Subcutaneous abdominal adipose tissue (tissue), 5 donors: ENCODE data around the gene STAG3.
A peak's percentile ranks its signal among the peaks of the same experiment; 100 is the strongest.
"Not testable (repeated sequence)": the region's sequence is repeated elsewhere in the genome, so short reads cannot be mapped to it uniquely, and the experiment has no call there.

Source experiments
- H3K27ac ChIP-seq: one replicate; pipeline ENCODE4 v1.7.0; 2013; ENCODE audit warnings: low read depth, mild to moderate bottlenecking, inconsistent platforms, low read length, moderate library complexity
- H3K27me3 ChIP-seq, 5 donors: one replicate each; pipeline ENCODE4 v1.7.0; 2013; ENCODE audit warnings: low read length in 5 of 5, inconsistent platforms in 1 of 5; ENCODE audit not compliant: control insufficient read depth in 5 of 5, insufficient read depth in 4 of 5
- H3K36me3 ChIP-seq, 5 donors: one replicate each; pipeline ENCODE4 v1.7.0; 2013; ENCODE audit warnings: low read length in 5 of 5; ENCODE audit not compliant: control insufficient read depth in 5 of 5, insufficient read depth in 5 of 5
- H3K4me1 ChIP-seq, 5 donors: one replicate each; pipeline ENCODE4 v1.7.0; 2013; ENCODE audit warnings: low read length in 5 of 5, mild to moderate bottlenecking in 3 of 5, moderate library complexity in 1 of 5; ENCODE audit not compliant: control insufficient read depth in 5 of 5, insufficient read depth in 5 of 5
- H3K4me3 ChIP-seq, 5 donors: one replicate each; pipeline ENCODE4 v1.7.0; 2013; ENCODE audit warnings: low read length in 5 of 5, low read depth in 1 of 5
- H3K9ac ChIP-seq, 5 donors: one replicate each; pipeline ENCODE4 v1.7.0; 2013; ENCODE audit warnings: low read length in 5 of 5, mild to moderate bottlenecking in 4 of 5, moderate library complexity in 3 of 5
- H3K9me3 ChIP-seq, 5 donors: one replicate each; pipeline ENCODE4 v1.7.0; 2013; ENCODE audit warnings: low read length in 5 of 5; ENCODE audit not compliant: control insufficient read depth in 5 of 5
- donor health status: healthy.
- donor health status: healthy.
- donor health status: healthy.
- donor health status: healthy.
- donor health status: healthy.

The STAG3 gene

DNA sequence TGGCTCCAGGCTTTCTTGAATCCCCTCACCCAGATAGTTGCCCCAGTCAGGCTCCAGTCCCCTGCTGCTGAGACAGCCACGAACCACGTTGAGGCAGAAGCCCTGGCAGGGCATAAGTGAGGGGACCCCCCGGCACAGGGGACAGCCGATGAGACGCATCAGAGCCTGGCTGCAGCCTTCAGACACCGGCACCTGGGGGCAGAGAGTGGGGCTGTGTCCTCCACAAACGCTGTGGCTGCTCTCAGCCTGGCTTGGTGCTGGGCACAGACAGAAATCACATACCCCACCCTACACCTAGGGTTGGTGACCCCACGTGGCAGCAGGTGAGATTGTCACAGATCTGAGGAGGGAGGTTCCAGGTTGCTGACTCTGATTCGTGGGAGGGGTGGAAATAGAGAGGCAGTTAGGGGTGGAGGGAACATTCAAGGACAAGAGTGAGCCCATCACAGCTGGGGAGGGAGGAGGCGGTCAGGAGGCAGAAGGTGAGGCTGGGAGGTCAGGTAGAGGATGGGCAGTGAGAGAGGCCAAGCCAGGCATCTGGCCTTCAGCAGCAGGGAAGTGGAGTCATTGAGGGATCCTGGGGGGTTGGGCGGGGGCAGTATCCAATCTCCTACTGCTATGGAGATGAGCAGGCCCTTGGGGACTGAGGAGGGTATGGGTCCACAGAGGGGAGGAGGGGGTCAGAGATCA lies 3.8 kb upstream of the STAG3 start:
- no peaks in the 10 kb centered on the region for H3K36me3 ChIP-seq
- H3K4me1 ChIP-seq, result peaks cover 0 to 21% (median 12%) of the 10 kb centered on the region in 5 donors
- no peak overlapping the region for H3K9ac ChIP-seq
- no peak overlapping the region for H3K4me3 ChIP-seq
- H3K27ac ChIP-seq, result no peak overlapping the region
- no peaks in the 10 kb centered on the region for H3K9me3 ChIP-seq
- peaks cover 0 to 21% (median 17%) of the 10 kb centered on the region in 5 donors for H3K27me3 ChIP-seq

DNA sequence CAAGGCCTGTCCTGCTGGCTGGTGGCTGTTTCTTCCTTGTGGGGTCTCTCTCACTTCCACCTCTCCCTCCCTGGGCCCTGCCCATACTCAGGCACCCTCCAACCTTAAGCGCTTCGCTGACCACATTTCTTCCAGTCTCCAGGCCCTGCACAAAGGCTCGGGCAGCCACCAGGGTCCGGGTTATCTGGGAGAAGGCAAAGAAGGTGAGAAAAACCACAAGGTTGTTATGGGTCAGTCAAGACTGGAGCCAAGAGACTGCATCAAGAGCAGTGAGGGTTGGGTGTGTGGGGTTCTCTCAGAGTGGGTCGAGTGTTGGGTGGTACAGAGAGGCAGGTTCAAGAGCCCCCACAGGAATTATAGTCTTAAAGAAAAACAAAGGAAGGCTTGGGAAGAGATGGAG lies 3.1 kb upstream of the STAG3 start:
- H3K36me3 ChIP-seq, result no peaks in the 10 kb centered on the region
- peaks cover 0 to 21% (median 17%) of the 10 kb centered on the region in 5 donors for H3K27me3 ChIP-seq
- peaks cover 0 to 21% (median 12%) of the 10 kb centered on the region in 5 donors for H3K4me1 ChIP-seq
- H3K9me3 ChIP-seq, result no peaks in the 10 kb centered on the region
- H3K27ac ChIP-seq, result no peak overlapping the region
- no peak overlapping the region for H3K9ac ChIP-seq
- no peak overlapping the region for H3K4me3 ChIP-seq

DNA sequence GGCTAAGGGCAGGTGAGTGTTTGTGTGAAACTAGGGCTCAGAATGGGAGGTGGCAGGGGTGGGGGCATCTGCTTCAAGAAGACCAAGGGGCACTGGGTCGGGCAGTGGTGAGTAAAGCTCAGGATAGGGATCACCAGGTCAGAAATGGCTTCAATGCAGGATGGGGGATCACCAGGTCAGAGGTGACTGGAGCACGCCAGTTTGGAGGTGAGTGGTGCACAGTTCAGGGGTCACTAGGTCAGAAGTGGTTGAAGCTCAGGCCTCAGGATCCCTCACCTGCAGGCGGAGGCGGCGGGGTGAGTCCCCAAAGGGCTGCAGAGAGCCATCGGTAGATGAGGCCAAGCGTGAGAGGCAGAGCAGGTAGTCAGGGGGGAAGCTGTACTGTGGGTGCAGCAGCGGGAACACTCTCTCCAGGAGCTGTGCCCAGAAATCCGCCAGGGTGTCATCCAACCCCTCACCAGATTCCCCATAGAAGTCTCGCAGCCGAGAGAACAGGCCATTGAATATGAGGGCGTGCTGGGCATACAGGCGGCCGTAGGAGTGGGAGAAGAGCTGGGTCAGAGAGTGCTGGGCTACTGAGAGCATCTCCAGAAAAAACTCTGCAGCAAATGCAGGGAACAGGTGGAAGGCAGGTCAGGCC lies 2.3 kb upstream of the STAG3 start:
- Histone ChIP-seq H3K36me3 (no peaks in the 10 kb centered on the region), H3K27me3 (peaks cover 0 to 17% (median 13%) of the 10 kb centered on the region in 5 donors), H3K4me3 (no peak overlapping the region), H3K4me1 (peaks cover 0 to 21% (median 12%) of the 10 kb centered on the region in 5 donors), H3K9ac (no peak overlapping the region), H3K9me3 (no peaks in the 10 kb centered on the region), H3K27ac (no peak overlapping the region)

DNA sequence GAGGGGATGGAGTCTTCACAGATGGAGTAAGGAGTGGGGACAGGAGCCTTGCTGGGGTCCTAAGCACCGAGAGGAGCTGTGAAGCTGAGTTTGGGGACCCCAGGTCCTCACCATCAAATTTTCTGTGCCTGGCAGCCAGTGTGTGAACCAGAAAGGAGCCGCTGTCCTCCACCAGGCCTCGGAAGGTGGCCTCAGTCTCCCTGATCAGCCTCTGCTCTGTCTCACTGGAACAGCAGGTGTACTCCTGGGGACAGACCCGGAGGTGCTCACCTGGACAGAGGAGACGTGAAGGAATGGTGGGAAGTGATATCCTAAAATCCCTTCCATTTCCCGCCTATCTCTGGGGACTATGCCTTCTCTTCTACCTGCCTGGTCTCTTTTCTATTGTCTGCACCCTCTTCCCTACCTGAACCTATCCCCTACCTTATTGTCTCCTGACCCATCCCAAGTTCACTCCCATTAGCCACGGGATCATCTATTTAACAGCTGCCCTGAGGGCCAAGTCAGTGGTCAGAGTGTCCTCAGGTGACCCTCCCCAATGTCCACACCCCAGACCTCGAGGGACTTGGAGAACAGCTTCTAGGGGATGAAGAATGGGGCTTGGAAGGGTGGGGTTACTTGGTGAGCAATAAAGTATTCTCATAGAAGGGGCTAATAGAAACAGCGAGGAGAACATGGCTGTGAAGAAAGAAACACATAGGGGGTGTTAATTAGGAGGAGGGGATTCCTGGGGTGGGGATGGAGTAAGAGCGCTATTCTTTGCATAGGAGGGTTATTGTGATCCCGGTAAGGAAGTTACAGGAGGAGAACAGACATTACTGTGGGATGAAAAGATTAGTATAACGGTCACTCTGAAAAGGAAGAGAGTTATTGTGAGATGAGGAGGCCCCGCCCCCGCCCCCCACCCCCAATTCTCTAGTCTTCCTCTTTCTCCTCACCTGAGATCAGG lies 1.3 kb upstream of the STAG3 start:
- Histone ChIP-seq H3K36me3 (no peaks in the 10 kb centered on the region), H3K9me3 (no peaks in the 10 kb centered on the region), H3K9ac (peak overlapping the region in 1 of 5 donors; percentile 66), H3K27ac (no peak overlapping the region), H3K4me3 (peak overlapping the region in 4 of 5 donors; percentile 62 to 68 (median 64)), H3K27me3 (peaks cover 0 to 13% (median 11%) of the 10 kb centered on the region in 5 donors), H3K4me1 (peaks cover 2 to 16% (median 12%) of the 10 kb centered on the region in 5 donors)

DNA sequence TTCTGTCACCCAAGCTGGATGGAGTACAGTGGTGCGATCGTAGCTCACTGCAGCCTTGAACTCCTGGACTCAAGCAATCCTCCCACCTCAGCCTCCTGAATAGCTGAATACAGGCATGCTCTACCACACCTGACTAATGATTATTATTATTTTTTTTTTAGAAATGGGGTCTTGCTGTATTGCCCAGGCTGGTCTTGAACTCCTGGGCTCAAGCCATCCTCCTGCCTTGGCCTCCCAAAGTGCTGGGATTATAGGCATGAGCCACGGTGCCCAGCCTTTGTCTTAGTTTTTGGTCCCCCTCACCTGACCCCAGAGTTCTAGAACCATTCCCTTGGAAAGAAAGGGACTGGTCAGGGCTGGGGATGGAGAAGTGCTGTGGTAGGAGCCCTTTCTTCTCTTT lies 2.4 kb downstream of the STAG3 start:
- not testable (repeated sequence) for H3K27ac ChIP-seq, H3K4me3 ChIP-seq, H3K9ac ChIP-seq, H3K27me3 ChIP-seq, H3K36me3 ChIP-seq, H3K9me3 ChIP-seq
- H3K4me1 ChIP-seq, result peaks cover 2 to 14% (median 12%) of the 10 kb centered on the region in 5 donors

DNA sequence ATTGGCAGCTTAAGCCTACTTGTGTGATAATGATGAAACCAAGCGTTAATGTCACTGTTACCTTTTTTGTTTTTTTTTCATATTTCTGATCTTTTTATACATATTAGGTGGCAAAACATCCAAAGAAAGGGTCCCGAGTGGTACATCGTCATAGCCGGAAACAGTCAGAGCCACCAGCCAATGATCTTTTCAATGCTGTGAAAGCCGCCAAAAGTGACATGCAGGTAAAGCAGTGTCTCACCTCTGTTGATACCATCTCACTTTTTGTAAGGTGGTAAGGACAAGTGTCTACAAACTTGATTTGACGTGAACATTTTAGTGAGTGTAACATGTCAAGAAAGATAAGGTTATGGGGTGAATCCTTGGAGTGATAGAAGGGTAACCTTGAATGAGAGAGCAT lies 4.9 kb downstream of the STAG3 start:
- not testable (repeated sequence) for H3K27ac ChIP-seq, H3K4me3 ChIP-seq, H3K36me3 ChIP-seq, H3K9ac ChIP-seq, H3K9me3 ChIP-seq, H3K27me3 ChIP-seq, H3K4me1 ChIP-seq

DNA sequence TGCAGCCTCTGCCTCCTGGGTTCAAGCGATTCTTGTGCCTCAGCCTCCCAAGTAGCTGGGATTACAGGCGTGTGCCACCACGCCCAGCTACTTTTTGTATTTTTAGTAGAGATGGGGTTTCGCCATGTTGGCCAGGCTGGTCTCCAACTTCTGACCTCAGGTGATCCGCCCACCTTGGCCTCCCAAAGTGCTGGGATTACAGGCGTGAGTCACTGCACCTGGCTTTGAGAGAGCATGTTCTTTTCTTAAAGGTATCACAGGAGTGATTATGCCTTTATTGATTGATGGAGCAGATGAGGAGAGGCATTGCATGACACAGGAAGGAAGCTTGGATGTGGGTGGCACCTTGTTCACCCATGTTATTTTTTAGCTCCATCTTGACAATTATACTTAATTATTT lies 5.4 kb downstream of the STAG3 start:
- not testable (repeated sequence) for H3K27me3 ChIP-seq, H3K27ac ChIP-seq, H3K9ac ChIP-seq, H3K36me3 ChIP-seq, H3K4me3 ChIP-seq, H3K4me1 ChIP-seq, H3K9me3 ChIP-seq

DNA sequence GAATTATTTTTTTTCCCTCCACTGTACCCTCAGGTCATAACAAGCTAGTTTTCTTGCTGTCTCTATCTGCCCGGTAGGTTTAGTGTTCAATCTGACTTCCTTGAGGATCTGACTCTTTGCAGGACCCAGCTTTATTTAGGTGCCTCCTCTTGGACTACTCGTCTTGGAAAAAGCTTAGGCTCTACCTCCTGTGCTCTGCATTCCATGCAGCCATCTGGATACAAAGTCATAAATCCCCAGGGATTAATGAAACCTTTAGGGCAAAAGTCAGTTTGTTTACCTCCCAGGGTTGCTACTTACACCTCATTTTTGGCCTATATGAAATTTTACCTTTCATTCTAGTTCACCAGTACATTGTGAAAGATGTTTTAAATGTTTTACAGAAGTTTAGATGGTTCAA lies 8.0 kb downstream of the STAG3 start:
- Histone ChIP-seq H3K27me3 (no peaks in the 10 kb centered on the region), H3K4me1 (peaks cover 0 to 8% (median 0%) of the 10 kb centered on the region in 5 donors), H3K27ac (no peak overlapping the region), H3K9ac (no peak overlapping the region), H3K36me3 (no peaks in the 10 kb centered on the region), H3K9me3 (no peaks in the 10 kb centered on the region), H3K4me3 (no peak overlapping the region)

DNA sequence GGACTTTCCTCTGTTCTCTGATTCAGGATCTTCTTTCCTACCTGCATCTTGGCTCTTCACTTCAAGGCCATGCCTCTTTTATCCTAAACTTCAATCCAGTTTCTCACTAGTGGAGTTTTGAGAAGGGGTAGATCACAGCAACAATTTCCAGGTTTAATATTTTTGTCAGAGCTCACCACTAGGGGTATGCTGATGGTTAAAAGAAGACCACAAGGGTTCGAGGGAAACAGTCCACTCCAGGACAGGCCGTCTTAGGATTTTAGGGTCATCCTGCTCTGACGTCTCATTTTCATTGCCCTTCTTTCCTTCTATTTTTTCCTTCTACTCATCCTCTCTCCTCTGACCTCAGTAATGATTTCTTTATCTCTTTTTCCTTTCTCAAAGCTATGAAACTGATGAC lies 11.3 kb downstream of the STAG3 start:
- no peaks in the 10 kb centered on the region for H3K9me3 ChIP-seq
- H3K27ac ChIP-seq, result no peak overlapping the region
- no peak overlapping the region for H3K9ac ChIP-seq
- peaks cover 0 to 22% (median 7%) of the 10 kb centered on the region in 5 donors for H3K4me1 ChIP-seq
- H3K27me3 ChIP-seq, result no peaks in the 10 kb centered on the region
- H3K36me3 ChIP-seq, result no peaks in the 10 kb centered on the region
- no peak overlapping the region for H3K4me3 ChIP-seq
